Raji (cell line): ENCODE measurements around the gene BCL11B.

Source experiments
- POLR2A ChIP-seq: IDR thresholded peaks from 2 replicates; pipeline ENCODE4 v1.6.1; 2011; ENCODE audit warnings: low read depth, low read length, control low read depth; ENCODE audit not compliant: insufficient read depth

BCL11B gene

GRCh38 chr14:99183311-99183710, 88.7 kb downstream of the BCL11B start:
- no peak for TF ChIP-seq POLR2A

- TF ChIP-seq POLR2A: no peak
Observed at GRCh38 chr14:99182548-99183250, 89.3 kb downstream of the BCL11B start.

- TF ChIP-seq POLR2A: no peak
Observed at GRCh38 chr14:99181804-99182520, 90.0 kb downstream of the BCL11B start.

GRCh38 chr14:99181241-99181640, 90.8 kb downstream of the BCL11B start:
- no peak for TF ChIP-seq POLR2A

- no peak for TF ChIP-seq POLR2A
Observed at GRCh38 chr14:99179946-99180345, 92.1 kb downstream of the BCL11B start.

GRCh38 chr14:99179506-99179905, 92.5 kb downstream of the BCL11B start:
- TF ChIP-seq POLR2A: no peak

- TF ChIP-seq POLR2A: no peak
Observed at GRCh38 chr14:99177886-99178835, 93.8 kb downstream of the BCL11B start.

- TF ChIP-seq POLR2A: no peak
Observed at GRCh38 chr14:99177046-99177655, 94.8 kb downstream of the BCL11B start.

GRCh38 chr14:99176156-99176945, 95.6 kb downstream of the BCL11B start:
- no peak for TF ChIP-seq POLR2A

GRCh38 chr14:99175331-99176155, 96.5 kb downstream of the BCL11B start:
- no peak for TF ChIP-seq POLR2A

- no peak for TF ChIP-seq POLR2A
Observed at GRCh38 chr14:99174770-99175319, 97.2 kb downstream of the BCL11B start.

- TF ChIP-seq POLR2A: no peak
Observed at GRCh38 chr14:99174081-99174769, 97.8 kb downstream of the BCL11B start.

GRCh38 chr14:99173506-99173905, 98.5 kb downstream of the BCL11B start:
- TF ChIP-seq POLR2A: no peak
